ENCODE data around the gene NCKIPSD.

The NCKIPSD gene

DNA sequence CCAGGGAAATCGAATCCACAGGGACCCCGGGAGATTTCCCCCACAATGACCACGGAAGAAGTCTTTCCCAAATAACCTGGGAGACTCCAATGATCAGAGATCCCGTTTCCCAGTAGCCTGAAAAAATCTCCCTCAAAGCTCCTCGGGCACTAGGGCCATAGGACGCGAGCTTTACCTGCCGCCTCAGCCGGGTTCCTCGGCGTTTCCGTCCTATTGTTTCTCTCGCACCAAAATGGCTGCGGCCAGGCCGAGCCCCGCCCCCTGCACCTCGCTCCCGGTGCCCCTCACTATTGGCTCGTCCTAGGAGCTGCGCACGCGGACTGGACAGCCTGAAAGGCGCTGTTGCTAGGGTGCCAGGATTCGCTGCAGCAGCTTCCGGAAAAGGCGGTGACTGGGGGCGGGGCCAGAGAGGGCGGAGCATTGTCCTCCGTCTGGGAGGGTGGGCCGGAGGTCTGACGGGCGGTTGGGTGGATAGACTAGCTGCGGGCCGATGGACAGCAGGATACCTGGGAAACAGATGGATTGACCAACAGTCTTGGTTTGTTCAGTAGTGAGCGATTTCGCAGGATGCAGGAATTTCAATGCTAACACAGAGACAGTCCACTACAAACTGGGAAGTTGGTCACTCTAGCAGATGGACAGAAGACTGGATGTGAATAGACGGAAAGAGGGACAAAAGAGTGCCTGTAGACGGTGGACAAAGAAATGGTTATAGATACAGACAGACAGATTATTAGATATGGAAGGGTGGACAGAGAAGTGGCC lies 31.4 kb upstream of the NCKIPSD start, which contains the start of gene IP6K2:
IP6K2 (minus strand) TSS at position 240 of the 765 bp plus-strand sequence. CDS start 21,930 bp downstream, outside the sequence.
- in situ Hi-C loops (cut with HindIII; ENCODE audit: low sequenced_read_pairs), result no loop called here
- peak within 1 kb of the TSS; percentile 74 for H3K4me3 ChIP-seq (ENCODE audit: low read depth, low read length)
- peak; percentile 97 for DNase-seq (ENCODE audit: low read depth, low spot score)
- TF ChIP-seq, protein P1, sequence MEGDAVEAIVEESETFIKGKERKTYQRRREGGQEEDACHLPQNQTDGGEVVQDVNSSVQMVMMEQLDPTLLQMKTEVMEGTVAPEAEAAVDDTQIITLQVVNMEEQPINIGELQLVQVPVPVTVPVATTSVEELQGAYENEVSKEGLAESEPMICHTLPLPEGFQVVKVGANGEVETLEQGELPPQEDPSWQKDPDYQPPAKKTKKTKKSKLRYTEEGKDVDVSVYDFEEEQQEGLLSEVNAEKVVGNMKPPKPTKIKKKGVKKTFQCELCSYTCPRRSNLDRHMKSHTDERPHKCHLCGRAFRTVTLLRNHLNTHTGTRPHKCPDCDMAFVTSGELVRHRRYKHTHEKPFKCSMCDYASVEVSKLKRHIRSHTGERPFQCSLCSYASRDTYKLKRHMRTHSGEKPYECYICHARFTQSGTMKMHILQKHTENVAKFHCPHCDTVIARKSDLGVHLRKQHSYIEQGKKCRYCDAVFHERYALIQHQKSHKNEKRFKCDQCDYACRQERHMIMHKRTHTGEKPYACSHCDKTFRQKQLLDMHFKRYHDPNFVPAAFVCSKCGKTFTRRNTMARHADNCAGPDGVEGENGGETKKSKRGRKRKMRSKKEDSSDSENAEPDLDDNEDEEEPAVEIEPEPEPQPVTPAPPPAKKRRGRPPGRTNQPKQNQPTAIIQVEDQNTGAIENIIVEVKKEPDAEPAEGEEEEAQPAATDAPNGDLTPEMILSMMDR (IDR thresholded peaks at IDR 0.05; ENCODE audit: low read depth, low read length), result no peak

DNA sequence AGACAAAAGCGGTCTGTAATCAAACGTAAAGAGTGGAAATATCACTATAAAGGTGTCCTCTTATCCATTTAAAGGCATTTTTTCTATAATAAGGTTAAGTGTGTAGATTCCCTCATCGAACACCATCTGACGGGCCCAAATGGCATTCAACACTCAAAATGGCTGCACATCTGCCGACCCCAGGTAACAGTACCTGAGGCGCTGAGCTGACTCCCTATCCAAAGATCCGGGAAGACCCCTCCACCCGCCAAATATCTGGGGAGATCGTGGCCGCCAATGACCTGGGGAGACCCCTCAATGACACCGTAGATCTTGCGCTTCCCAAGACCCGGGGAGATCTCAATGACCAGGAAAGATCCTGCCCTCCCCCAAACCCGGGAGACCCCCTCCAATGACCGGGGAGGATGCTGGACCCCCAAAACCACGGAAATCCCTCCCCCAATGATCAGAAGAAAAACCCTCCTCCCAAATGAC lies 30.8 kb upstream of the NCKIPSD start:
- peak overlapping the region; percentile 74 for H3K4me3 ChIP-seq (ENCODE audit: low read depth, low read length)
- no peak for DNase-seq (ENCODE audit: low read depth, low spot score)
- in situ Hi-C loops (cut with HindIII; ENCODE audit: low sequenced_read_pairs), result no loop called here
- TF ChIP-seq, protein P1 (IDR thresholded peaks at IDR 0.05; ENCODE audit: low read depth, low read length), result no peak

DNA sequence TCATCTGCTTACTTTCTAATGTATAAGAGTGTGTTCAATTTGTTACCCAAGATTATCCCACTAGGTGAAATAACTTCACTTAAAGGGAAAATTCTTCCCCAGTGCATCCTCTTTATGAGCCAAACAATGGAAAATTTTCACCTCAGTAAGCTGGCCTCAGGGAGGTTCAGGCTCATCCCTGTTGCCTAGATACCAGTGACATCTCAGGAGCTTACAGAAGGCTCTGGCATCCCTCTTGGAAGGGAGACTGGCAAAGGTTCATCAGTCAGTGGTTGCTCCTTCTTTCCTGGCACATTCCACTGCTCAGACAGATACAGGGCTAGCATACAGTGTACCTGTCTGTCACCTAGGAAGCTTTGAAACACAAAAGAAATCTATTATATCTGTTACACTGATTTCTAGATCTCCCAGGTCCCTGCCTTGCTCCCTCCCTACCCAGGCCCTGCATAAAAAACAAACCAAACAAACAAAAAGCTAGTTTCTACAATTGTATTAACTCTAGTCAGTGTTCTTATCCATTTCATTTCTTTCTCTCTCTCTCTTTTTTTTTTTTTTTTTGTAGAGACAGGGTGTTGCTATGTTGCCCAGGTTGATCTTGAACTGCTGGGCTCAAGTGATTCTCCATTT lies 29.6 kb upstream of the NCKIPSD start:
- in situ Hi-C loops (cut with HindIII; ENCODE audit: low sequenced_read_pairs), result no loop called here
- peak; percentile 30 for DNase-seq (ENCODE audit: low read depth, low spot score)
- H3K4me3 ChIP-seq (ENCODE audit: low read depth, low read length), result peak overlapping the region; percentile 74
- TF ChIP-seq, protein P1 (IDR thresholded peaks at IDR 0.05; ENCODE audit: low read depth, low read length), result no peak

DNA sequence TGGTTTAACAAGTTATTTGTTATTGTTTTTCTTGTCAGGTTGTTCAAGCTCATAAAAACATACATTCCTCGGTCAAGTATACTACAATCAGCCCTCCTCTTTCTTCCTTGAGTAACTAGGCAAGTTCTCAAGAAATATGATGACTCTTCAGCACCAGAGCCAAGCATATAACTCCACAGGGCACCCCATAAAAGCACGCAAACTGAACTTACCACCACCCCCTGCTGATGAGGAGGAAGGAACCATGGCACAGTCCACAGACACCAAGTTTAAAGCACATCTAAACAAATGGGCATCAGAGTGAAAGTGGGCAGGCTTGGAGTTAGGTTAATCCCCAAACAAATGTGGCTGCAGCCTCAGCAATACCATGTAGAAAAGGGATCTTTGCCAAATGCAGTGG lies 26.0 kb upstream of the NCKIPSD start:
- no peak overlapping the region for H3K4me3 ChIP-seq (ENCODE audit: low read depth, low read length)
- TF ChIP-seq, protein P1 (IDR thresholded peaks at IDR 0.05; ENCODE audit: low read depth, low read length), result no peak
- in situ Hi-C loops (cut with HindIII; ENCODE audit: low sequenced_read_pairs), result no loop called here
- DNase-seq (ENCODE audit: low read depth, low spot score), result peak; percentile 31

DNA sequence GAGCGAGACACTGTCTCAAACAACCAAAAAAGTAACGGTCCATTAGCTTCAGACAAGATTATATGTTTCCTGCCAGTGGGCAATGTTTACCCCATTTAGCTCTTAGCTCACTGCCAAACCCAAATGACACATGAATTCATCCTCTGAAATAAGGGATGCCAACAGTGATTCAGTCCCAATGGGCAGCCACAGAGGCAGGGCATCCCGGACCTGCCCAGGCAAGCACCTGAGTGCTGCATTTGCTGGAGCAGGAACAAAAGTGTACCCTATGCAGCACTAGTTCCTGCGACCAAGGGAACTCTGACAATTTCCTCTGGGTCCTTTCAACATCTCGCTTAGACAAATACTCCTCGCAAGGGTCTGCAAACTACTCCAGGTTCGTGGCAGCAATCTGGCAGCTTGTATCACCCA lies 23.3 kb upstream of the NCKIPSD start:
- in situ Hi-C loops (cut with HindIII; ENCODE audit: low sequenced_read_pairs), result no loop called here
- no peak overlapping the region for H3K4me3 ChIP-seq (ENCODE audit: low read depth, low read length)
- no peak for DNase-seq (ENCODE audit: low read depth, low spot score)
- TF ChIP-seq, protein P1 (IDR thresholded peaks at IDR 0.05; ENCODE audit: low read depth, low read length), result no peak

DNA sequence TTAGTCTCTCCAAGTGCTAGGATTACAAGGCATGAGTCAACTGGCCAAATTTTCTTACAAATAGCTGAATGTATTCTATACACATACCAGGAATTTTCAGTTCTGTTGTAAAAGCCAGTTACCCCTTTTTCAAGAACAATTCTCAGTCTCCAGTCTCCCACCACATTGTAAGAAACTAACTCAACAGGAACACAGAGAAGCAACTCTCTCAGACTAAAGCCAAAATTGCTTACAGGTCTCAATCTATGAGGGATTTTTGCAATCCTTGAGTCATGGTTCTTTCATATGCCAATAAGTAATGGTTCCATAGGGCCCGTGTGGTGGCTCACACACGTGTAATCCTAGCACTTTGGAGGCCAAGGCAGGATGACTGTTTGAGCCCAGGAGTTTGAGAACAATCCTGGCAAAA lies 22.8 kb upstream of the NCKIPSD start:
- in situ Hi-C loops (cut with HindIII; ENCODE audit: low sequenced_read_pairs), result no loop called here
- TF ChIP-seq, protein P1 (IDR thresholded peaks at IDR 0.05; ENCODE audit: low read depth, low read length), result no peak
- H3K4me3 ChIP-seq (ENCODE audit: low read depth, low read length), result no peak overlapping the region
- DNase-seq (ENCODE audit: low read depth, low spot score), result no peak
